ENCODE results near the gene KIAA1328.
A peak's percentile ranks its signal among the peaks of the same experiment; 100 is the strongest.
"Not testable (repeated sequence)": the region's sequence is repeated elsewhere in the genome, so short reads cannot be mapped to it uniquely, and the experiment has no call there.

Gene KIAA1328

DNA sequence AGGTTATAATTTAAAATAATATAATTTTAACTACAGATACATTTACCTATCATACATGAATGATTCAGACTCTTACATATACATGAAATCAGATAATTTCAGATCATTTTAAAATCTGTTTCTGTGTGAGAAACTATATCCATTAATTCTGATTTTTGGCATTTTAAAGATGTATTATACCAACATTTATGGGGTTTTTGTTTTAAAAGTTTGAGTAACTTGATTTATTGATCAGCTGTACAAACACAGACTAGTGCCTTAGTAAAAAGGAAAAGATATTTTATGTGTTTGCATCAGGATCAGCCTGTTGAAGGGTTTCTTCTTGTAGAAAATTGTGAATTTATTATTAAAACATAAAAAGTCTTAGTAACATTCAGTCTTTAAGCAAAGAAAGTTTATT is 59.9 kb downstream of the KIAA1328 start:
- DNase-seq, result no peak

DNA sequence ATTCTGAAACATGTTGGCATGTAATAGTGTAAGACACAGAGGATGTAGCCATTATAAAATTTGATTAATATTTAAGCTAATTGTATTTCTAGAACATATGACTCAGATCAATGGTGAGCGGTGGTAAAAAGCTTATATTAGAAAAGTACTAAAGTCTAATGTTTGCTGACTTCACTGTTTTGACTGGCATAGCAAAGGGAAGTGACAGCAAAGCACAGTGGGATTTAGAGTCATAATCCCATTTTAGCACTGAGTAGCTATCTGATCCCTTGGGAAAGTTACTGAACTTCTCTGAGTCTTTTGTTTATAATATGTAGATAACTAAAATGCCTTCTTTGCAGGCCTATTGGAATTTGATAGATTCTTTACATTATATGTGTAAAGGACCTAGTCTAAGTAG is 60.4 kb downstream of the KIAA1328 start:
- no peak for DNase-seq

- DNase-seq, result no peak
These were observed 60.8 kb downstream of the KIAA1328 start for GRCh38 chr18:36889742-36890141.

DNA sequence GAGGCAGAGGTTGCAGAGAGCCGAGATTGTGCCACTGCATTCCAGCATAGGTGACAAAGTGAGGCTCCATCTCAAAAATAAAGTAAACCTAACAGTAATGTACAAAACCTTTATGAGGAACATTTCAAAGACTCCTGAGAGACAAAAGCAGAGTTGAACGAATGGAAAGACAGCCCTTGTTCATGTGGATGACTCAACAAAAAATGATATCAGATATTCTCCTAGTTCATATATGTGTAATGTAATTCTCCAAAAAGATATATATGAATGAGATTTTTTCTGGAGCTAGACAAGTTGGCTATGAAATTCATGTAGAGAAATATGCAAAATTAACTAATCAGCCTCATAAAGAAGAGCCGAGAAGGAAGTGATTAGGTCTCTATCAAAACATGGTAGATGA is 61.7 kb downstream of the KIAA1328 start:
- DNase-seq, result no peak

- DNase-seq, result no peak
These were observed 64.3 kb downstream of the KIAA1328 start for GRCh38 chr18:36893227-36893626.

GRCh38 chr18:36895606-36896005 is 66.7 kb downstream of the KIAA1328 start:
- no peak for DNase-seq

- DNase-seq, result no peak
These were observed 68.3 kb downstream of the KIAA1328 start for GRCh38 chr18:36897253-36897652.

- peak in 1 of 2 donors; percentile 8 for DNase-seq
These were observed 70.4 kb downstream of the KIAA1328 start for GRCh38 chr18:36899289-36899688.

DNA sequence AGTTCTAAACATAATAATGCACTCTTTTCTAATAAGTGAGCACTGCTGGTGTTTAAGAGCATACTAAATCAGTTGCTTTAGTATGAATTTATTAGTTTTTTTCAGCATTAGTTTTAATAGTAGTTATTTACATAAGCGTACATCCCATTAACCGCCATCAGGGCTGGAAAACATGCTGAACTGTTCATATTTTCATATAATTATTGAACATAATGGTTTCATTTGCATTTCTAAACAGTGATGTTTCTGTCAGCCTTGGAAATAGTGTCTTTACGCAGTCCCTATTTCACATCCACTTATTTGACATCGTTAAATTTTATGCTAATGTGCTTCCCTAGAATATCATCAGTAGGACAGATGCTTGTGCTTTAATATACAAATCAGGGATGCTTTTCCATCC is 71.5 kb downstream of the KIAA1328 start:
- no peak for DNase-seq

DNA sequence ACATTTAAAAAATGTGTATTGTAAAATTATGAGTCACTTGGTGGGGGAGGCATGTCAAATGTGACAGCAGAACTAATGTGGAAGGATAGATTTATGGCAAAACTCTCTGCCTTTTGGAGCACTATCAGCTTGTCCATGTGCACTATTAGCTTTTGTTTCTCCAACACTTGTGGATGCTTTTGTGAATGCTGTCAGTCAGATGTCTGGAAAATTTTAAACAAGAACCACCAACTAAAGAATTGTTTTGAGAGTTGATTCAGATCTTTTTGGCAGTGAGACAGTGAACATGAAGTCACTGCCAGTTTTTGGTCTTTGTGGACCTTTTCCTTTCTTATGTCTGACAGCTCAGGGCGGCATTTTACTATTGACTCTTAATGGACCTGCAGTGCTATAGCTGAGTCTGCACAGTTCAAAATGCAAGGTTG is 72.4 kb downstream of the KIAA1328 start:
- no peak for DNase-seq

GRCh38 chr18:36903215-36903928 is 74.4 kb downstream of the KIAA1328 start:
- DNase-seq, result no peak

- no peak for DNase-seq
These were observed 76.6 kb downstream of the KIAA1328 start for GRCh38 chr18:36905571-36905970.

DNA sequence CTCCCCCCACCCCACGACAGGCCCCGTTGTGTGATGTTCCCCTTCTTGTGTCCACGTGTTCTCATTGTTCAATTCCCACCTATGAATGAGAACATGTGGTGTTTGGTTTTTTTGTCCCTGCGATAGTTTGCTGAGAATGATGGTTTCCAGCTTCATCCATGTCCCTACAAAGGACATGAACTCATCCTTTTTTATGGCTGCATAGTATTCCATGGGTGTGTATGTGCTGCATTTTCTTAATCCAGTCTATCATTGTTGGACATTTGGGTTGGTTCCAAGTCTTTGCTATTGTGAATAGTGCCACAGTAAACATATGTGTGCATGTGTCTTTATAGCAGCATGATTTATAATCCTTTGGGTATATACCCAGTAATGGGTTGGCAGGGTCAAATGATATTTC is 80.4 kb downstream of the KIAA1328 start:
- DNase-seq, result not testable (repeated sequence)

GRCh38 chr18:36912887-36913286 is 84.0 kb downstream of the KIAA1328 start:
- peak in 1 of 2 donors; percentile 9 for DNase-seq

DNA sequence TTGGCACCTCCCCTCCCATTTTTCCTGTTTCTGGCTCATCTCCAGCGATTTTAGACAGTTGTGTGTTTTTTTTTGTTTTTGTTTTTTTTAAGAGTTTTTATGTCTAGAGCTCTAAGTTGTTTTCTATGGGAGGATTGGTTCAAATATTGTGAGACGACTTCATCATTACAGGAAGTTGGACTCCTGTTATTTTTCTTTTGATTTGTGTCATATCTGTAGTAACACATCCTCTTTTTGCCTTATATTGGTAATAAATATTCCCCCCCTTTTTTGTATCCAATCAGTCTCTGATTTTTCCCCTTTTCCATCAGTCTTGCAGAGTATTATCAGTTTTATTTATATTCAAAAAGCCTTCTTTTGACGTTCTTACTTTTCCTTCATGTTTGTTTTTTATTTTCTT is 89.0 kb downstream of the KIAA1328 start:
- DNase-seq, result no peak

DNA sequence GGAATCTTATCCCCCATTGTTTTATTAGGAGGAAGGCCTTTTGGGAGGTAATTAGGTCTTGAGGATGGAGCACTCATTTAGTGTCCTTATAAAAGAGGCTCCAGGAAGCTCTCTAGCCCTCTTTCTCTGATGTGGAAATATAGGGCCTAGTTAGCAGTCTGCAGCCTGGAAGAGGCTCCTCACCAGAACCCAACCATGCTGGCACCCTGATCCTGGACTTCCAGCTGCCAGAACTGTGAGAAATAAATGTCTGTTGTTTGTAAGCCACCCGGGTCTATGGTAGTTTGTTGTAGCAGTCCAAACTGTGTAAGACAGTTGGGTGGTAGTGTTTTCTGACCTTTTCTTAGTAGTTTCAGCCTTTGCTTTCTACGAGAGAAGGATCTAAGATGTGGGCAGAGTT is 100.7 kb downstream of the KIAA1328 start:
- no peak for DNase-seq

DNA sequence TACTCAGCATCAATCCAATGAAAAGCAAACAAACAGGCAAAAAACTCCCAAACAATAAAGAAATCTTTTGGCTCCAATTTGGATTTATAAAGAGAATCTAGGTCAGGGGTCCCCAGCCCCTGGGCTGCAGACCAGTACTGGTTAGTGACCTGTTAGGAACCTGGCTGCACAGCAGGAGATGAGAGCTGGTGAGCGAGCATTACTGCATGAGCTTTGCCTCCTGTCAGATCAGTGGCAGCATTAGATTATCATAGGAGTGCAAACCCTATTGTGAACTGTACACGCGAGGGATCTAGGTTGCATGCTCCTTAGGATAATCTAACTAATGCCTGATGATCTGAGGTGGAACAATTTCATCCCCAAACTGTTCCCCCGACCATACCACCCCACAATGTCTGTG is 102.2 kb downstream of the KIAA1328 start:
- no peak for DNase-seq

- no peak for DNase-seq
These were observed 104.6 kb downstream of the KIAA1328 start for GRCh38 chr18:36933552-36933951.

DNA sequence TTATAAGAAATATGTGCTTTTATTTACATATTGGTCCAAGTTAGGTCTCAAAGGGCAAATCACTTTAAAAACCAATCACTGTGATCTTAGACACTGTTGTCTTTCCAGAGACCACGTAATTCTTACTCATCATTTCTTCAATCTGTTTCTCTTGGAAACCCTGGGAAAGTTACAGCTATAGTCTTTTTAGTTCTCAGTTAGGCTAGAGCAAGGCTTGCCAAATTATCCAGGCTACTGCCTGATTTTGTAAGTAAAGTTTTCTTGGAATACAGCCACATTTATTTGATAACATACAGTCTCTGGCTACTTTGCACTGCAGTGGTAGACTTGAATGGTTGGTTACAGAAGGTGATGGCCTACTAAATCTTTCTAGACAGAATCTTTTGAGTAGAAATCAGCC is 106.0 kb downstream of the KIAA1328 start:
- no peak for DNase-seq

GRCh38 chr18:36942264-36942663 is 113.3 kb downstream of the KIAA1328 start:
- no peak for DNase-seq

GRCh38 chr18:36947820-36948348 is 119.0 kb downstream of the KIAA1328 start:
- no peak for DNase-seq

- DNase-seq, result no peak
These were observed 121.4 kb downstream of the KIAA1328 start for GRCh38 chr18:36950282-36950681.

GRCh38 chr18:36950960-36951359 is 122.0 kb downstream of the KIAA1328 start:
- DNase-seq, result no peak

DNA sequence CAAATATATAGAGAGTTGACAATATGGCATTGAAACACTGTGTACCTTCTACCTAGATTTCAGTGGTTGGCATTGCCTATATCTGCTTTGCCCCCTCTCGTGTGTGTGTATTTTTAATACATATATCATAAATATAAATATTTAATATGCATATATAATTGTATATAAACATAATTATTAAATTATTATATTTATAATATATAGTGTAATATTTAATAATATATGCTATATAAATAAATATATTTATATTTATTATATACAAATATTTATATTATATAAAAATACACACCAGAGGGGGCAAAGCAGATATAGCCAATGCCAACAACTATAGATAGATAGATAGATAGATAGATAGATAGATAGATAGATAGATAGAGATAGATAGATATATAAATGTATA is 124.1 kb downstream of the KIAA1328 start:
- DNase-seq, result no peak

DNA sequence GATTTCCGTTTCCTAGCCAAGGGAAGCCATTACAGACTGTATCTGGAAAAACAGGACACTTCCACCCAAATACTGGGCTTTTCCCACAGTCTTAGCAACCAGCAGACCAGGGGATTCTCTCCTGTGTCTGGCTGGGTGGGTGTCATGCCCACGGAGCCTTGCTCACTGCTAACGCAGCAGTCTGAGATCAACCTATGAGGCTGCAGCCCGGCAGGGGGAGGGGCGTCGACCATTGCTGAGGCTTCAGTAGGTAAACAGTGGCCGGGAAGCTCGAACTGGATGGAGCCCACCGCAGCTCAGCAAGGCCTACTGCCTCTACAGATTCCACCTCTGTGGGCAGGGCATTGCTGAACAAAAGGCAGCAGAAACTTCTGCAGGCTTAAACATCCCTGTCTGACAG is 131.1 kb downstream of the KIAA1328 start:
- no peak for DNase-seq
